Keratinocyte (primary cell): ENCODE results near the gene UBXN6.

ENCODE experiments used
- CTCF ChIP-seq, 3 experiments: IDR thresholded peaks in 1 of 3; conservative IDR thresholded peaks in 1 of 3; optimal IDR thresholded peaks in 1 of 3; 2 replicates in 2 of 3; 3 replicates in 1 of 3; pipeline versions ENCODE3 to v1.5.1; 2011; ENCODE audit warnings: low read length in 3 of 3, mild to moderate bottlenecking in 3 of 3, moderate library complexity in 2 of 3, control low read depth in 1 of 3, inconsistent platforms in 1 of 3; ENCODE audit not compliant: insufficient read depth in 2 of 3; ENCODE audit errors: extremely low read depth in 1 of 3
- EZH2 ChIP-seq: IDR thresholded peaks from one replicate; pipeline ENCODE4 v1.6.1; 2012; ENCODE audit warnings: inconsistent platforms, mild to moderate bottlenecking, low read length, moderate library complexity

GRCh38 chr19:4399812-4400134, 57.8 kb downstream of the UBXN6 start:
- TF ChIP-seq CTCF (optimal IDR thresholded peaks at IDR 0.05 in 1 of 3, IDR thresholded peaks at IDR 0.05 in 1 of 3, conservative IDR thresholded peaks at IDR 0.05 in 1 of 3; ENCODE audit: extremely low read depth in 1 of 3, insufficient read depth in 2 of 3, low read length in 3 of 3) = no peak
- no peak for TF ChIP-seq EZH2
